ENCODE results near the gene USP43. TPM values are rescaled to one million over a fixed set of nuclear protein-coding genes. Genes with fewer than 3 reads are reported as not detected.

USP43 gene
- total and polyA plus RNA-seq, 2 donors from 2014 or later: 1.9 to 7.8 TPM

DNA sequence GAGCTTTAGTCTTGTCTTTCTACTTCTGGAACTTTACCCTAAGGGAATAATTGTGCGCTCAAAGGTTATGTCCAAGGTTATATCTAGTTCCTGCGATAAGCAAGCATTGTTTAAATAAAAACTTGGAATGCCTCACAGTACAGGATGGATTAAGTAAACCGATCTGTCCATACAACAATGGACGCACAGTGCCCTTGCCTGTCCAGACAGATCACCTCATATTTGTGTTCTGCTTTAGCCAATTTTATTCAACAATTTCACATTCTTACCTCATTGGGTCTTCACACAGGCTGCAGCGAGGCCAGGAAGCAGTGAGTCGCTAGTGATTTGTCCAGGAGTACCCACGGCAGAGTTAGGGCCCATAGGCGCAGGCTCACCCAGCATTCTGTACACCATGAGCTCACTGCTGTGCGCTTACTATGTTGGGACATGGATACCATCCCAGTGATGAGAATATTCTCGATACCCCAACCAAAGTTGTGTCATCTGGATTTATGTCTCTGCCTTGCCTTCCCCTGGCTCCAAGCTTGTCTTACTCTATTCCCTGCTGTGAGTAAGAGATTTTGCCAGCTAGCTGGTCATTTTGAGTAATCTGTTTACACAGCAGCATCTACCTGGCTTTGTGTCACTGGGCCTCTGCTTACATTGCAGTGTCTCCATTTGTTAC lies 39.8 kb downstream of the USP43 start:
- peaks cover 0 to 3% (median 0%) of the 10 kb centered on the region in 3 donors for H3K9me3 ChIP-seq (ENCODE audit: control insufficient read depth in 2 of 3, insufficient read depth in 1 of 3, low read length in 3 of 3)
- no peak overlapping the region for H3K9ac ChIP-seq (ENCODE audit: low read length in 3 of 3)
- no peak overlapping the region for H3K27ac ChIP-seq (ENCODE audit: low read depth in 2 of 2, low read length in 2 of 2)
- H3K36me3 ChIP-seq (ENCODE audit: control insufficient read depth in 2 of 3, insufficient read depth in 3 of 3, low read length in 3 of 3): no peaks in the 10 kb centered on the region
- H3K27me3 ChIP-seq (ENCODE audit: control insufficient read depth, insufficient read depth, low read length): no peaks in the 10 kb centered on the region
- intact Hi-C loops (cut with DNase I): no loop called here
- DNase-seq: no peak
- H3K4me3 ChIP-seq (ENCODE audit: low read length in 3 of 3): no peak overlapping the region
- no peak for FAIRE-seq
- H3K4me1 ChIP-seq (ENCODE audit: control insufficient read depth in 2 of 3, insufficient read depth in 2 of 3, low read depth in 1 of 3, low read length in 3 of 3): no peaks in the 10 kb centered on the region
- TF ChIP-seq, protein P1, sequence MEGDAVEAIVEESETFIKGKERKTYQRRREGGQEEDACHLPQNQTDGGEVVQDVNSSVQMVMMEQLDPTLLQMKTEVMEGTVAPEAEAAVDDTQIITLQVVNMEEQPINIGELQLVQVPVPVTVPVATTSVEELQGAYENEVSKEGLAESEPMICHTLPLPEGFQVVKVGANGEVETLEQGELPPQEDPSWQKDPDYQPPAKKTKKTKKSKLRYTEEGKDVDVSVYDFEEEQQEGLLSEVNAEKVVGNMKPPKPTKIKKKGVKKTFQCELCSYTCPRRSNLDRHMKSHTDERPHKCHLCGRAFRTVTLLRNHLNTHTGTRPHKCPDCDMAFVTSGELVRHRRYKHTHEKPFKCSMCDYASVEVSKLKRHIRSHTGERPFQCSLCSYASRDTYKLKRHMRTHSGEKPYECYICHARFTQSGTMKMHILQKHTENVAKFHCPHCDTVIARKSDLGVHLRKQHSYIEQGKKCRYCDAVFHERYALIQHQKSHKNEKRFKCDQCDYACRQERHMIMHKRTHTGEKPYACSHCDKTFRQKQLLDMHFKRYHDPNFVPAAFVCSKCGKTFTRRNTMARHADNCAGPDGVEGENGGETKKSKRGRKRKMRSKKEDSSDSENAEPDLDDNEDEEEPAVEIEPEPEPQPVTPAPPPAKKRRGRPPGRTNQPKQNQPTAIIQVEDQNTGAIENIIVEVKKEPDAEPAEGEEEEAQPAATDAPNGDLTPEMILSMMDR (IDR thresholded peaks at IDR 0.05; ENCODE audit: borderline replicate concordance, extremely low read depth, insufficient read depth): no peak

DNA sequence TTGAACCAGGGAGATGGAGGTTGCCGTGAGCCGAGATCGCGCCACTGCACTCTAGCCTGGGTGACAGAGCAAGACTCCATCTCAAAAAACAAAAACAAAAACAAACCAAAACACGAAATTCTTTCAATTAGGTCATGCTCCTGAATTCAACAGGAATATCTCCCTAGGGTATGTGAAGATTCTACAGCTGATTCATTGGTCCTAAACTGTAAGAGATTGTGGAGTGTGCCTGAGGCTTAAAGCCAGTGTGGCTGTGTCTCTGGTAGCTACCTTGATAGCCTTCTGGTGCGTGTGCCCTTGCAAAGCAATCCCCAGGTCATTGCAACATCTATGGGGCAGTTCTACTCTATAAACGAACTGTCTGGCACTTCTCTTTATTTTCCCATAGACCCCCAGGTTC lies 48.4 kb downstream of the USP43 start:
- Histone ChIP-seq H3K36me3 (ENCODE audit: control insufficient read depth in 2 of 3, insufficient read depth in 3 of 3, low read length in 3 of 3) (peaks cover 0 to 2% (median 2%) of the 10 kb centered on the region in 3 donors), H3K27me3 (ENCODE audit: control insufficient read depth, insufficient read depth, low read length) (no peaks in the 10 kb centered on the region), H3K4me3 (ENCODE audit: low read length in 3 of 3) (no peak overlapping the region), H3K4me1 (ENCODE audit: control insufficient read depth in 2 of 3, insufficient read depth in 2 of 3, low read depth in 1 of 3, low read length in 3 of 3) (no peaks in the 10 kb centered on the region), H3K27ac (ENCODE audit: low read depth in 2 of 2, low read length in 2 of 2) (no peak overlapping the region), H3K9me3 (ENCODE audit: control insufficient read depth in 2 of 3, insufficient read depth in 1 of 3, low read length in 3 of 3) (no peaks in the 10 kb centered on the region), H3K9ac (ENCODE audit: low read length in 3 of 3) (no peak overlapping the region)
- DNase-seq: no peak
- TF ChIP-seq, protein P1 (IDR thresholded peaks at IDR 0.05; ENCODE audit: borderline replicate concordance, extremely low read depth, insufficient read depth): no peak
- FAIRE-seq: no peak
- intact Hi-C loops (cut with DNase I): no loop called here

DNA sequence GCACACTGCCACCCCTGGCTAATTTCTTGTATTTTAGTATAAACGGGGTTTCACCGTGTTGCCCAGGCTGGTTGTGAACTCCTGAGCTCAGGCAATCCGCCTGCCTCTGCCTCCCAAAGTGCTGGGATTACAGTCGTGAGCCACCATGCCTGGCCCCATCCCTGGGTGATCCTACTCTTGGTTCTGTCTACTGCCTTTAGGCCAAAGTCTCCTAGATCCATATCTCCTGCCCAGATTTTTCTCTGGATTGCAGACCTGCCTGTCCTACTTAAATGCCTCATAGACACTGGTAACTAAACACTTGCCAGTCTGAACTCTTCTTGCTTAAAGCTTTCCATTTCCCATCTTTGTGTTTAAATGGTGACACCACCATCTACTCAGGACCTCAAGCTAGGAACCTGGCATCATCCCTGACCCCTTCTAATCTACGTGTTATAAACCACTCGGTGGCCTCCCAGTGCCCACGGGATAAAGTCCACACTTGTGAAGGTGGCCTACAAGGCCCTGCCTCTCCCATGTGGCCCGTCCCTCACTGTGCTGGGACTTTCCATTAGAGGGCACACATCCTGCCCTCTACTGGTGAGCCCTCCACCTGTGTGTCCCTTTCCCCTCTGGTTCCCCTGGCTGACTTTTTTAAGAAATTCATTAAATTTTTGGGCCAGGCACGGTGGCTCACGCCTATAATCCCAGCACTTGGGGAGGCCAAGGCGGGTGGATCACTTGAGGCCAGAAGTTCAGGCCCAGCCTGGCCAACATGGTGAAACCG lies 51.1 kb downstream of the USP43 start:
- DNase-seq (no peak), FAIRE-seq (no peak)
- TF ChIP-seq, protein P1 (IDR thresholded peaks at IDR 0.05; ENCODE audit: borderline replicate concordance, extremely low read depth, insufficient read depth): no peak
- Histone ChIP-seq H3K9me3 (ENCODE audit: control insufficient read depth in 2 of 3, insufficient read depth in 1 of 3, low read length in 3 of 3) (no peaks in the 10 kb centered on the region), H3K27ac (ENCODE audit: low read depth in 2 of 2, low read length in 2 of 2) (no peak overlapping the region), H3K36me3 (ENCODE audit: control insufficient read depth in 2 of 3, insufficient read depth in 3 of 3, low read length in 3 of 3) (peaks cover 0 to 2% (median 2%) of the 10 kb centered on the region in 3 donors), H3K9ac (ENCODE audit: low read length in 3 of 3) (no peak overlapping the region), H3K4me1 (ENCODE audit: control insufficient read depth in 2 of 3, insufficient read depth in 2 of 3, low read depth in 1 of 3, low read length in 3 of 3) (no peaks in the 10 kb centered on the region), H3K27me3 (ENCODE audit: control insufficient read depth, insufficient read depth, low read length) (no peaks in the 10 kb centered on the region), H3K4me3 (ENCODE audit: low read length in 3 of 3) (no peak overlapping the region)
- intact Hi-C loops (cut with DNase I): no loop called here
